Esophagus (tissue), 2 donors: ENCODE results near the gene SRC. TPM values are rescaled to one million over a fixed set of nuclear protein-coding genes. Genes with fewer than 3 reads are reported as not detected.

Experiments
- H3K27ac ChIP-seq, 2 donors: one replicate each; pipeline ENCODE4 v1.5.1; 2013; ENCODE audit warnings: low read depth in 2 of 2, mild to moderate bottlenecking in 2 of 2, inconsistent platforms in 1 of 2, low read length in 1 of 2, moderate library complexity in 1 of 2
- H3K27me3 ChIP-seq, 2 donors: one replicate each; pipeline ENCODE4 v1.6.1; 2013; ENCODE audit warnings: low read length in 2 of 2, control low read depth in 1 of 2, mild to moderate bottlenecking in 1 of 2; ENCODE audit not compliant: insufficient read depth in 2 of 2, control insufficient read depth in 1 of 2
- H3K36me3 ChIP-seq, 2 donors: one replicate each; pipeline ENCODE4 v1.6.1; 2013; ENCODE audit warnings: low read length in 1 of 2; ENCODE audit not compliant: control insufficient read depth in 2 of 2, insufficient read depth in 2 of 2
- H3K4me1 ChIP-seq, 2 donors: one replicate each; pipeline ENCODE4 v1.6.1; 2013; ENCODE audit warnings: low read length in 1 of 2; ENCODE audit not compliant: control insufficient read depth in 2 of 2, insufficient read depth in 2 of 2
- H3K4me3 ChIP-seq, 2 donors: one replicate each; pipeline ENCODE4 v1.5.1; 2013; ENCODE audit warnings: low read length in 2 of 2, mild to moderate bottlenecking in 2 of 2, low read depth in 1 of 2, moderate library complexity in 1 of 2
- H3K9me3 ChIP-seq, 2 donors: one replicate each; pipeline ENCODE4 v1.6.1; 2013; ENCODE audit warnings: mild to moderate bottlenecking in 2 of 2, low read depth in 1 of 2, low read length in 1 of 2, moderate library complexity in 1 of 2; ENCODE audit not compliant: control insufficient read depth in 2 of 2, insufficient read depth in 1 of 2
- WGBS, 2 donors: extraction: QIAGEN DNeasy Blood & Tissue Kit; methylation state at CpG; one replicate each; pipeline ENCODE4 v1.1.7; 2013; 5-methylcytosine and 5-hydroxymethylcytosine counted together
- polyA plus RNA-seq, 2 donors: library from polyadenylated mRNA; stranded (reverse); fragments of 200-250 nt; gene quantifications; one replicate each; pipeline ENCODE4 v1.2.3, GENCODE V29; 2013
- donor health status: healthy with polysubstance abuse.
- donor health status: Bipolar disorder and iron deficiency.

Gene SRC
- polyA plus RNA-seq, 2 donors, result 26.9 to 59.4 TPM

DNA sequence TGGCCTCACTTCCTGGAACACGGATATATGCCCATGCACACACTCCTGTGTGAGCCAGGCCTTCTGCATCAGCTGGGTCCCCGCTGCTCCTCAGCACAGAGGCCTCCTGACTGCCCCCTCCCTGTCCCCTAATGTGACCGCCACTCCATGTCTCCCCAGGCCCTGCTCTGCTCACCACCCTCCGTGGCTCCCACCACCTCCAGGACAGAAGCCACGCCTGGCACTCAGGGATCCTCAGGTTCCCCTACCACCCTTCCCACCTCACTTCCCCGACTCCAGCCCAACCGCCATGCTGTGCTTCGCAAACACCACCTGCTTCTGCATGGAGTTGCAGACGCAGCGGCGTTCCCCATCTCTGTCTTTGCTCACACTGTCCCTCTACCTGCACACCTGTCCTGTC, 4.3 kb upstream of the SRC start:
- H3K27me3 ChIP-seq, result no peaks in the 10 kb centered on the region
- 95 to 98% methylated on average over 11 of the region's 11 CpGs for WGBS, 2 donors

DNA sequence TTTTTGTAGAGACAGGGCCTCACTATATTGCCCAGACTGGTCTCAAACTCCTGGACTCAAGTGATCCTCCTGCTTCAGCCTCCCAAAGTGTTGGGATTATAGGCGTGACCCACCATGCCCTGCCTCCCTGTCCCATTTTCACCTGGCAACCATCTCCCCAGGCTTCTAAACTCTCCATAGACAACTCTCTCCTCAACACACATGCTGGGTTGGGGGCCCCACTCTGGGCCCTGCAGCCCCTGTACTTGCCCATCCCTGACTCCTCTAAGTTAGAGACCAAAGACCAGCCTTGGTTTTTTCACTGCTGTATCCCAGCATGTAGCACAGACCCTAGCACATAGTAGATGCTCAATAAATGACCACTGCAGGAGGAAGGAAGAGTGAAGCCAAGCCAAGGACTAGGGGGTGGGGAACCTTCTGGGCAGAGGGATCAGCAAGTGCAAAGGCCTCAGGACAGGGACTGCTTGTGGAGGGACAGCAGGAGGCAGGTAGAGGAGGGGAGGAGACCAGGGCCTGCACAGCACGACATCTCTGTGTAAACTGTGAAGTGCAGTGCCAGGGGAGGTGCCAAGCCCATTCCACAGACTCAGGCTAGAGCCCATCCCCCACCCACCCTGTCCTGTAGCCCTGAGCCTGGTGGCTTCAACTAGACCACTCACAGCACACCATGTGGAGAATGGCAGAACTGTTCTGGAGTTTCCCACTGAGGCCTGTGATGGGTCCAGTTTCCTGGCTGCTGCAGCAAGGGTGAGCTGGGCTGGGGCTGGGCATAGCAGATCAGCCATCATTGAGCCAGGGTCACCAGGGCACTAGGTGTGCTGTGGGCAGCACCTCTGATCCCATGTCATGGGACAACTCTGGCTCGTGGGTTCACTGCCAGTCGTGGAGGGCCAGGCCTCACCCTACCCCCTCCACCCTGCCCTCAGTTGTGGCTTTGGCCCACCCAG, 3.4 kb upstream of the SRC start:
- no peaks in the 10 kb centered on the region for H3K9me3 ChIP-seq
- H3K36me3 ChIP-seq, result no peaks in the 10 kb centered on the region
- peaks cover 0 to 23% of the 10 kb centered on the region in 2 donors for H3K4me1 ChIP-seq
- no peaks in the 10 kb centered on the region for H3K27me3 ChIP-seq
- no peak overlapping the region for H3K4me3 ChIP-seq
- no peak overlapping the region for H3K27ac ChIP-seq
- 80 to 85% methylated on average over 4 of the region's 4 CpGs for WGBS, 2 donors

More for the DNA sequence above, 4.3 kb upstream of the SRC start:
- Histone ChIP-seq H3K36me3 (no peaks in the 10 kb centered on the region), H3K9me3 (no peaks in the 10 kb centered on the region), H3K27ac (no peak overlapping the region), H3K4me1 (peaks cover 0 to 18% of the 10 kb centered on the region in 2 donors), H3K4me3 (no peak overlapping the region)

DNA sequence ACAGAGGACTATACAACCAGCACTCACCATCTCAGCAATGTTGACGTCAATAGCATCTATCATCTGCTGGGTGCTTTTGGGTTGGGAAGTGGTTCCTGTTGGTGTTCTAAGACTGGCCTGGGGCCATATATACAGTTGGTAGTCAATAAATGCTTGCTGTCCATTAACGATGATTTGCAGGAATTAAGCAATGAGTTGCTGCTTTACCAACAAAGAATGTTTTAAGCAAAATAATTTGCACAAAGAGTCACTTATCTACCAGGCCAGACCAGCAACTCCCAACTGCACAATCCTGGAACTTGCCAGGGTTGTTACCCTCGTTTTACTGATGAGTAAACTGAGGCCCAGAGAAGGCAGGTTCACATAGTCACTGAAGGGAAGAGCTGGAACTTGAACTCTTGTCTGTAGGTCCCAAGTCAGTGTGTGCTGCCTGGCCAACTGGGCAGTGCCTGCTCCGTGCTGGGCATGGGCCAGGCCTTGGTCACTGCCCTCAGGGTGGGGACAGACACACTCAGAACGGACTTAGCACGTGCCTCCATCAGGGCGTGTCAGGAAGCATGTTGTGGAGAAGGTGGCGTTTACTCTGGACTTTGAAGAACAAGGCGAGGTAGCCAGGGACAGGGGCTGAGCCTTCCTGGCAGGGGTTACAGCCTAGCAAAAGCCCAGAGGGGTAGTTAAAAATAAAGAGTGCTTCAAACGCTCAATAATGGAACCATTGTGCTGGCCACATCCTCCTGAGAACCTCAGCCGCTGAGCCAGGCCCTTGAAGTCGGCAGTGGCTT, 2.5 kb upstream of the SRC start:
- no peak overlapping the region for H3K4me3 ChIP-seq
- 46 to 50% methylated on average over 12 of the region's 12 CpGs for WGBS, 2 donors

DNA sequence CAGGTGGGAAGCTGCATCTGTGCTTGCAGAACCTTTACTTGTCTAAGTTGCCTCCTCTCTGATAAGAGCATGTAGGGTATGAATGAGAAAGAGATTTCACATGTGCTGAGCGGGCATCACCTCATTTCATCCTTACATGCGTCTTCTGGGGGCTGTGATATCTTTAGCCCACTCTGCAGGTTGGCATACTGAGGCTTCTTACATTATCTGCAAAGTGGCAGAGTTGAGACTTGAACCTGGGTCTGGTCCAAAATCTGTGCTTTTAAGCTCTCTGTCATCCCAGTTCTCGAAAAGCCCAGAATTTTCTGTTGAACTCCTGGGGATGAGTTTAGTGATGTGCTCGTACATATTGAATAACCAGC, 2.0 kb upstream of the SRC start:
- WGBS, 2 donors, result 70 to 79% methylated on average over 4 of the region's 4 CpGs
- peak overlapping the region; percentile 89 to 91 for H3K27ac ChIP-seq
- H3K36me3 ChIP-seq, result no peaks in the 10 kb centered on the region
- H3K9me3 ChIP-seq, result no peaks in the 10 kb centered on the region
- no peak overlapping the region for H3K4me3 ChIP-seq
- H3K4me1 ChIP-seq, result peaks cover 5 to 32% of the 10 kb centered on the region in 2 donors
- H3K27me3 ChIP-seq, result no peaks in the 10 kb centered on the region

More for the DNA sequence above, 2.5 kb upstream of the SRC start:
- H3K4me1 ChIP-seq, result peaks cover 5 to 28% of the 10 kb centered on the region in 2 donors
- H3K9me3 ChIP-seq, result no peaks in the 10 kb centered on the region
- peak overlapping the region; percentile 89 to 91 for H3K27ac ChIP-seq
- no peaks in the 10 kb centered on the region for H3K27me3 ChIP-seq
- H3K36me3 ChIP-seq, result no peaks in the 10 kb centered on the region

DNA sequence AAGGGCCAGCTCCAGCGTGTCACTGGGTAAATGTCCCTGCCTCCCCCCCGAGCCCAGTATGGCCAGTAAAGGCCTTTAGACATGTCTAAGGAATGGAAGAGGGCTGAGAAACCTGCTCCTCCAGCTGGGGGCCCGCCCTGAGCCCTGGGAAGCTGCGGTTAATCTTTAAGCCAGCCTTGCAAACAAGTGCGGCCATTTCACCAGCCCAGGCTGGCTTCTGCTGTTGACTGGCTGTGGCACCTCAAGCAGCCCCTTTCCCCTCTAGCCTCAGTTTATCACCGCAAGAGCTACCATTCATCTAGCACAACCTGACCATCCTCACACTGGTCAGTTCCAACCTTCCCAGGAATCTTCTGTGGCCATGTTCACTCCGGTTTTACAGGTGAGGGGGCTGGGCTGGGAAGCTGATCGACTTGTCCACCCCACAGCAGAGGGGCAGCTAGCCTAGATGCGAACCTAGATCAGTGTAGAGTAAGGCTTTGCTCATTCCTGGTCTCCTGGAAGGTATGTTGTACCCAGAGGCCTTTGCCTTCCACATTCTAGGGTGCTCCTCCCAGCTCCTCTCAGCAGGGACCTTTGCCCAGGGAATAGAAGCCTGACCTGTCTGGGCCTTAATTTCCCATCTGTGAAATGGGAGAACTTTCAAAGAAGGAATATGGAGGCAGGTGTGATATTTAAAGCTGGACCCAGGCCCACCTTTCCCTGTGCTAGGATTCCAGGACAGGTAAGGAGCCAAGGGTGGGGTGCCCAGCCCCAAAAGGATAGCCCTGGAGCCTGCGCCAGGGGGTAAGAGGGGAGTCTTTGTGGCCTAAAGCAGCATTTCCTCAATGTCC, 1.2 kb upstream of the SRC start:
- 55 to 65% methylated on average over 10 of the region's 10 CpGs for WGBS, 2 donors
- Histone ChIP-seq H3K4me3 (peak overlapping the region; percentile 64), H3K36me3 (no peaks in the 10 kb centered on the region), H3K4me1 (peaks cover 7 to 36% of the 10 kb centered on the region in 2 donors), H3K27ac (peak overlapping the region; percentile 89 to 91), H3K27me3 (no peaks in the 10 kb centered on the region), H3K9me3 (no peaks in the 10 kb centered on the region)

DNA sequence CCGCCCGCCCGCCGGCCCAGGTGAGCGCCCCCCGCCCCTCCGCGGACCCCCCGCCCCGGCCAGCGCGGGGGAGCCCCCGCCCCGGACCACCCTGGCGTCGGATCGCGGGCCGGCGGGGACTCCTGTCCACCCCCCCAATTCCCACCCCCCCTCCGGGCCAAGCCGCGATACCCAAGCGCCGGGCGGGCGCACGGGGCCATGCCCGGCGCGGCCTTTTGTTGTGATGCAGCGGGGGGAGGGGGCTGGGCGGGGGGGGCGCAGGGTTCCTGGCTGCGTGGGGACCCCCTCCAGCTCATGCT, 245 bp downstream of the SRC start:
- Histone ChIP-seq H3K27ac (peak overlapping the region; percentile 78 to 89), H3K27me3 (no peaks in the 10 kb centered on the region), H3K36me3 (no peaks in the 10 kb centered on the region), H3K4me3 (peak overlapping the region; percentile 64), H3K4me1 (peaks cover 10 to 38% of the 10 kb centered on the region in 2 donors), H3K9me3 (no peaks in the 10 kb centered on the region)
- WGBS, 2 donors, result 0 to 2% methylated on average over 5 to 35 of the region's 35 CpGs

DNA sequence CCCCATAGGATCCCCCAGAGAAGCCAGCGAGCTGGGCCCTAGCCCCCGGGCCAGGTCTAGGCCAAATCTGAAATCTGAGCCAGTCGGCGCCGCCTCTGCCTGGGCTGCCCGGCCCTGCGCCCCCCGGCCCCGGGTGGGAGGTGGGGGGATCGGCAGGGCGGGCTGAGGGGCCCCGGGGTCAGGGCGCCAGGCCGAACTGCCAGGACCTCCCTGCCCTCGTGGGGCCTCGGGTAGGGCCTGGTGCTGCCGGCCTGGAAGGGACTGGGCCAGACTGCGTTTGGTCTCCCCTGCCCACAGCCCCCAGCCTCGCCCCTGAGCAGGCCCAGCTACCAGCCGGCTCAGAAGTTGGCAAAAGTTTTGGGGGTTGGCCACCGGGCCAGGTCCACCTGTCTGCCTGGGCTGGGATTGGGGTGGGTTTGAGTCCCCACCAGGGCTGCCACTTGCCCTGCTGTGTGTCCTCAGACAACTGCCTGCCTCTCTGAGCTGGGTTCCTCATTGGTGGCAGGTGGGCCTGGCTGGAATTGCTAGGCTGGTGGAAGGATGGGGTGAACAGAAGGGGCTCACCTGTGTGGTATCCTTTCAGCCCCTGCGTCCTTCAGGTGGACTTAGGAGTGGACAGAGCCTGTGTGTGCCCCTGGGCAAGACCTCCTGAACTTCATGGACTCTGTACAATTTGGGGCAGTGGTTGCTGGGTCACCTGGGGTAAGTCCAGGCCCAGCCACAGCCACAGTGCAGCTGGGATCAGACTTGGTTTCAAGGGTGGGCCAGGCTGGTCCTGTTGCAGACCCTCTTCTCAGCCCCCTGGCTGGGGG, 801 bp downstream of the SRC start:
- Histone ChIP-seq H3K36me3 (no peaks in the 10 kb centered on the region), H3K4me3 (peak overlapping the region; percentile 64), H3K27me3 (no peaks in the 10 kb centered on the region), H3K27ac (peak overlapping the region; percentile 78 to 89), H3K4me1 (peaks cover 10 to 38% of the 10 kb centered on the region in 2 donors), H3K9me3 (no peaks in the 10 kb centered on the region)
- WGBS, 2 donors, result 18 to 19% methylated on average over 18 to 22 of the region's 22 CpGs

DNA sequence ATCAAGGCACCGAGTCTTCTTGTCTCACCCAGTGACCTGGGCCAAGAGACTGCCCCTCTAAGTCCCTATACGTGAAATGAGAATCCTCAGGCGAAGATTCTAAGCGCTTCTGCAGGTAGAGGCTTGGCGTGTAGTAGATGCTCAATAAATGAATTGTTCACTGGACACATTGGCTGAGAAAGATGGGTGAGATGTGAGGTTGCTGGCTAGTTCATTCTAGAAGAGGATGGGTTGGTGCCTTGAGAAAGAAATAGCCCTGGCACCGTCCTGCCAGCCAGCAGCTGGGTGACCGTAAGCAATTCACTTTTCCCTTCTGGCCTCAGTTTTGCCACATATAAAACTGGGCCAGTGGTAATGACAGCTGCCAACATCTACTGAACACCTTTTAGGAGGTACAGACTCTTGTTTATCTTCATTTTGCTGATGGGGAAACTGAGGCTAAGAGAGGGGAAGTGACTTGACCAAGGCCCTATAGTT, 1.4 kb downstream of the SRC start:
- WGBS, 2 donors, result 80 to 86% methylated on average over 7 of the region's 7 CpGs
- H3K4me3 ChIP-seq, result peak overlapping the region; percentile 64

More for the DNA sequence above, 1.4 kb downstream of the SRC start:
- peak overlapping the region in 1 of 2 donors; percentile 78 for H3K27ac ChIP-seq
- H3K36me3 ChIP-seq, result no peaks in the 10 kb centered on the region
- H3K9me3 ChIP-seq, result no peaks in the 10 kb centered on the region
- H3K27me3 ChIP-seq, result no peaks in the 10 kb centered on the region
- H3K4me1 ChIP-seq, result peaks cover 10 to 38% of the 10 kb centered on the region in 2 donors
